Fibroblast of lung (primary cell): ENCODE results near the gene TTC21B.

Experiments used
- CTCF ChIP-seq, 2 donors: IDR thresholded peaks in 1 of 2; conservative IDR thresholded peaks in 1 of 2; 1 replicate in 1 of 2; 2 replicates in 1 of 2; pipeline ENCODE4 v1.5.1; 2011 to 2012; ENCODE audit warnings: low read length in 2 of 2, control low read depth in 1 of 2, inconsistent platforms in 1 of 2, low read depth in 1 of 2, mild to moderate bottlenecking in 1 of 2
- EZH2 ChIP-seq: IDR thresholded peaks from 2 replicates; pipeline ENCODE4 v1.5.1; 2012; ENCODE audit warnings: low read length, control low read depth, mild to moderate bottlenecking; ENCODE audit errors: missing control alignments

GRCh38 chr2:165888171-165888570 lies 65.4 kb downstream of the TTC21B start:
- TF ChIP-seq CTCF (conservative IDR thresholded peaks at IDR 0.05 in 1 of 2, IDR thresholded peaks at IDR 0.05 in 1 of 2; ENCODE audit: low read depth in 1 of 2, low read length in 2 of 2) (no peak), EZH2 (no peak)
